ENCODE data around the gene LAMB1. TPM values are rescaled to one million over a fixed set of nuclear protein-coding genes. Genes with fewer than 3 reads are reported as not detected.
"Not testable (repeated sequence)": the region's sequence is repeated elsewhere in the genome, so short reads cannot be mapped to it uniquely, and the experiment has no call there.

Gene LAMB1
- total RNA-seq, 2 experiments from 2014 or later, result not detected

- POLR2A ChIA-PET, result no interaction called here
- H3K4me1 ChIP-seq (ENCODE audit: insufficient read depth, low read length), result no peaks in the 10 kb centered on the region
- no peak for TF ChIP-seq CTCF (IDR thresholded peaks at IDR 0.05)
- intact Hi-C loops (cut with DNase I, micrococcal nuclease), result no loop called here
- CTCF ChIA-PET, result no interaction called here
- no peaks in the 10 kb centered on the region for H3K9me3 ChIP-seq (ENCODE audit: control insufficient read depth in 1 of 2, insufficient read depth in 1 of 2, low read length in 2 of 2)
- H3K36me3 ChIP-seq (ENCODE audit: insufficient read depth, low read length), result no peaks in the 10 kb centered on the region
- Mint-ChIP-seq H3K36me3 (ENCODE audit: low read depth) (no peaks in the 10 kb centered on the region), H3K4me1 (ENCODE audit: low read depth) (no peaks in the 10 kb centered on the region), H3K27me3 (peaks cover 17% of the 10 kb centered on the region), H3K27ac (no peak overlapping the region), H3K9me3 (no peaks in the 10 kb centered on the region), H3K4me3 (no peak overlapping the region)
- no peaks in the 10 kb centered on the region for H3K27me3 ChIP-seq (ENCODE audit: control insufficient read depth in 1 of 2, insufficient read depth in 2 of 2, low read length in 2 of 2)
- no peak overlapping the region for H3K27ac ChIP-seq (ENCODE audit: low read depth in 1 of 2, low read length in 2 of 2)
- DNase-seq, result no peak
- ATAC-seq (ENCODE audit: poor library complexity), result no peak
- no peak overlapping the region for H3K4me3 ChIP-seq (ENCODE audit: low read length)
Measured at GRCh38 chr7:108033776-108034497, 31.0 kb upstream of the LAMB1 start.

GRCh38 chr7:108033309-108033708, 30.3 kb upstream of the LAMB1 start:
- H3K9me3 Mint-ChIP-seq; H3K4me1 Mint-ChIP-seq (ENCODE audit: low read depth); H3K4me3 ChIP-seq (ENCODE audit: low read length); H3K9me3 ChIP-seq (ENCODE audit: control insufficient read depth in 1 of 2, insufficient read depth in 1 of 2, low read length in 2 of 2); H3K27me3 ChIP-seq (ENCODE audit: control insufficient read depth in 1 of 2, insufficient read depth in 2 of 2, low read length in 2 of 2); H3K36me3 Mint-ChIP-seq (ENCODE audit: low read depth); H3K36me3 ChIP-seq (ENCODE audit: insufficient read depth, low read length); H3K4me1 ChIP-seq (ENCODE audit: insufficient read depth, low read length); H3K27ac ChIP-seq (ENCODE audit: low read depth in 1 of 2, low read length in 2 of 2); ATAC-seq (ENCODE audit: poor library complexity); DNase-seq; POLR2A ChIA-PET; CTCF ChIA-PET; intact Hi-C loops (cut with DNase I, micrococcal nuclease); H3K27ac Mint-ChIP-seq; H3K4me3 Mint-ChIP-seq: not testable (repeated sequence)
- H3K27me3 Mint-ChIP-seq, result peaks cover 11% of the 10 kb centered on the region

GRCh38 chr7:108030516-108030915, 27.6 kb upstream of the LAMB1 start:
- ChIA-PET POLR2A (no interaction called here), CTCF (no interaction called here)
- H3K27me3 Mint-ChIP-seq, result peaks cover 10% of the 10 kb centered on the region
- H3K4me3 Mint-ChIP-seq, result no peak overlapping the region
- intact Hi-C loops (cut with DNase I, micrococcal nuclease), result no loop called here
- H3K9me3 ChIP-seq (ENCODE audit: control insufficient read depth in 1 of 2, insufficient read depth in 1 of 2, low read length in 2 of 2), result no peaks in the 10 kb centered on the region
- no peak for ATAC-seq (ENCODE audit: poor library complexity)
- H3K27ac Mint-ChIP-seq, result no peak overlapping the region
- H3K36me3 Mint-ChIP-seq (ENCODE audit: low read depth), result no peaks in the 10 kb centered on the region
- DNase-seq, result no peak
- no peaks in the 10 kb centered on the region for H3K9me3 Mint-ChIP-seq
- H3K4me1 ChIP-seq (ENCODE audit: insufficient read depth, low read length), result no peaks in the 10 kb centered on the region
- H3K36me3 ChIP-seq (ENCODE audit: insufficient read depth, low read length), result no peaks in the 10 kb centered on the region
- no peaks in the 10 kb centered on the region for H3K4me1 Mint-ChIP-seq (ENCODE audit: low read depth)
- TF ChIP-seq CTCF (IDR thresholded peaks at IDR 0.05), result no peak
- peaks cover 2 to 3% of the 10 kb centered on the region in 2 experiments for H3K27me3 ChIP-seq (ENCODE audit: control insufficient read depth in 1 of 2, insufficient read depth in 2 of 2, low read length in 2 of 2)
- no peak overlapping the region for H3K27ac ChIP-seq (ENCODE audit: low read depth in 1 of 2, low read length in 2 of 2)
- no peak overlapping the region for H3K4me3 ChIP-seq (ENCODE audit: low read length)

GRCh38 chr7:108029034-108029433, 26.1 kb upstream of the LAMB1 start:
- CTCF ChIA-PET, result no interaction called here

More at GRCh38 chr7:108029034-108029433, 26.1 kb upstream of the LAMB1 start:
- H3K27ac Mint-ChIP-seq, result no peak overlapping the region
- H3K27me3 Mint-ChIP-seq, result peaks cover 5% of the 10 kb centered on the region
- ATAC-seq (ENCODE audit: poor library complexity) (no peak), DNase-seq (no peak)
- Histone ChIP-seq H3K36me3 (ENCODE audit: insufficient read depth, low read length) (no peaks in the 10 kb centered on the region), H3K9me3 (ENCODE audit: control insufficient read depth in 1 of 2, insufficient read depth in 1 of 2, low read length in 2 of 2) (no peaks in the 10 kb centered on the region), H3K4me3 (ENCODE audit: low read length) (no peak overlapping the region), H3K27me3 (ENCODE audit: control insufficient read depth in 1 of 2, insufficient read depth in 2 of 2, low read length in 2 of 2) (peaks cover 2 to 3% of the 10 kb centered on the region in 2 experiments), H3K4me1 (ENCODE audit: insufficient read depth, low read length) (no peaks in the 10 kb centered on the region), H3K27ac (ENCODE audit: low read depth in 1 of 2, low read length in 2 of 2) (no peak overlapping the region)
- no peaks in the 10 kb centered on the region for H3K4me1 Mint-ChIP-seq (ENCODE audit: low read depth)
- no peak for TF ChIP-seq CTCF (IDR thresholded peaks at IDR 0.05)
- no peak overlapping the region for H3K4me3 Mint-ChIP-seq
- H3K9me3 Mint-ChIP-seq, result no peaks in the 10 kb centered on the region
- intact Hi-C loops (cut with DNase I, micrococcal nuclease), result no loop called here
- POLR2A ChIA-PET, result no interaction called here
- no peaks in the 10 kb centered on the region for H3K36me3 Mint-ChIP-seq (ENCODE audit: low read depth)

All from CD4-positive, alpha-beta T cell (primary cell).